Glutamatergic neuron (in vitro differentiated cells): Measurements from ENCODE around the gene CLASP2. TPM values are rescaled to one million over a fixed set of nuclear protein-coding genes. Genes with fewer than 3 reads are reported as not detected.

Experiments used
- DNase-seq: peaks from one replicate; pipeline ENCODE4 v3.0.0; 2022
- H3K27ac Mint-ChIP-seq: one replicate; pipeline ENCODE4 v1.8.0; 2020; ENCODE audit warnings: mild to moderate bottlenecking, mixed read lengths, inconsistent platforms; ENCODE audit not compliant: unreplicated experiment
- H3K27me3 Mint-ChIP-seq: one replicate; pipeline ENCODE4 v1.8.0; 2020; ENCODE audit warnings: mild to moderate bottlenecking, moderate library complexity, mixed read lengths, inconsistent platforms; ENCODE audit not compliant: unreplicated experiment
- H3K36me3 Mint-ChIP-seq: one replicate; pipeline ENCODE4 v1.8.0; 2020; ENCODE audit warnings: mild to moderate bottlenecking, mixed read lengths, inconsistent platforms; ENCODE audit not compliant: unreplicated experiment
- H3K4me1 Mint-ChIP-seq: one replicate; pipeline ENCODE4 v1.8.0; 2020; ENCODE audit warnings: mild to moderate bottlenecking, low read depth, mixed read lengths, inconsistent platforms; ENCODE audit not compliant: unreplicated experiment
- H3K4me3 Mint-ChIP-seq: one replicate; pipeline ENCODE4 v1.8.0; 2020; ENCODE audit warnings: mild to moderate bottlenecking, mixed read lengths, inconsistent platforms; ENCODE audit not compliant: unreplicated experiment
- H3K9me3 Mint-ChIP-seq: one replicate; pipeline ENCODE4 v1.8.0; 2020; ENCODE audit warnings: mild to moderate bottlenecking, moderate library complexity, mixed read lengths, inconsistent platforms; ENCODE audit not compliant: unreplicated experiment
- CTCF ChIP-seq: fragments of 200-600 bp; sonication (generic); IDR thresholded peaks from one replicate; pipeline ENCODE4 v1.5.0; 2021; ENCODE audit not compliant: partially characterized antibody, unreplicated experiment
- total RNA-seq: library from RNA; stranded (reverse); fragmentation: NEBNext Ultra II Directional; extraction: Animal tissue kit (Norgen Biotek cat#: 25700); gene quantifications from one replicate; pipeline ENCODE4 v1.2.1, GENCODE V29; 2021; ENCODE audit not compliant: unreplicated experiment

Gene CLASP2
- total RNA-seq, 1 donor from 2014 or later: 384 TPM

GRCh38 chr3:33750211-33750548, 32.1 kb upstream of the CLASP2 start:
- Mint-ChIP-seq H3K4me1 (no peaks in the 10 kb centered on the region), H3K9me3 (peaks cover 1% of the 10 kb centered on the region), H3K27me3 (no peaks in the 10 kb centered on the region), H3K4me3 (no peak overlapping the region), H3K27ac (no peak overlapping the region), H3K36me3 (no peaks in the 10 kb centered on the region)
- no peak for TF ChIP-seq CTCF
- no peak for DNase-seq

- no peak for DNase-seq
- no peak for TF ChIP-seq CTCF
- no peaks in the 10 kb centered on the region for H3K4me1 Mint-ChIP-seq
- H3K27me3 Mint-ChIP-seq: no peaks in the 10 kb centered on the region
- H3K27ac Mint-ChIP-seq: no peak overlapping the region
- H3K9me3 Mint-ChIP-seq: peaks cover 1% of the 10 kb centered on the region
- no peaks in the 10 kb centered on the region for H3K36me3 Mint-ChIP-seq
- no peak overlapping the region for H3K4me3 Mint-ChIP-seq
These were observed 31.6 kb upstream of the CLASP2 start for GRCh38 chr3:33749546-33750210.

- Mint-ChIP-seq H3K9me3 (no peaks in the 10 kb centered on the region), H3K4me1 (no peaks in the 10 kb centered on the region), H3K4me3 (no peak overlapping the region), H3K27me3 (no peaks in the 10 kb centered on the region), H3K36me3 (no peaks in the 10 kb centered on the region), H3K27ac (no peak overlapping the region)
- no peak for DNase-seq
- TF ChIP-seq CTCF: no peak
These were observed 28.5 kb upstream of the CLASP2 start for GRCh38 chr3:33746416-33747116.

- Mint-ChIP-seq H3K9me3 (peaks cover 2% of the 10 kb centered on the region), H3K4me3 (no peak overlapping the region), H3K4me1 (no peaks in the 10 kb centered on the region), H3K36me3 (no peaks in the 10 kb centered on the region), H3K27ac (no peak overlapping the region), H3K27me3 (no peaks in the 10 kb centered on the region)
- no peak for DNase-seq
- no peak for TF ChIP-seq CTCF
These were observed 19.1 kb upstream of the CLASP2 start for GRCh38 chr3:33737146-33737545.

- no peak overlapping the region for H3K4me3 Mint-ChIP-seq
- TF ChIP-seq CTCF: peak; percentile 47
- no peak for DNase-seq
- H3K27me3 Mint-ChIP-seq: peaks cover 3% of the 10 kb centered on the region
- H3K4me1 Mint-ChIP-seq: no peaks in the 10 kb centered on the region
- no peak overlapping the region for H3K27ac Mint-ChIP-seq
- peaks cover 2% of the 10 kb centered on the region for H3K9me3 Mint-ChIP-seq
- H3K36me3 Mint-ChIP-seq: no peaks in the 10 kb centered on the region
These were observed 14.3 kb upstream of the CLASP2 start for GRCh38 chr3:33732394-33732793.
